Measurements from ENCODE around the gene SLC25A44.

The SLC25A44 gene

GRCh38 chr1:156241311-156241811 lies 47.5 kb downstream of the SLC25A44 start:
- TF ChIP-seq, protein P1, sequence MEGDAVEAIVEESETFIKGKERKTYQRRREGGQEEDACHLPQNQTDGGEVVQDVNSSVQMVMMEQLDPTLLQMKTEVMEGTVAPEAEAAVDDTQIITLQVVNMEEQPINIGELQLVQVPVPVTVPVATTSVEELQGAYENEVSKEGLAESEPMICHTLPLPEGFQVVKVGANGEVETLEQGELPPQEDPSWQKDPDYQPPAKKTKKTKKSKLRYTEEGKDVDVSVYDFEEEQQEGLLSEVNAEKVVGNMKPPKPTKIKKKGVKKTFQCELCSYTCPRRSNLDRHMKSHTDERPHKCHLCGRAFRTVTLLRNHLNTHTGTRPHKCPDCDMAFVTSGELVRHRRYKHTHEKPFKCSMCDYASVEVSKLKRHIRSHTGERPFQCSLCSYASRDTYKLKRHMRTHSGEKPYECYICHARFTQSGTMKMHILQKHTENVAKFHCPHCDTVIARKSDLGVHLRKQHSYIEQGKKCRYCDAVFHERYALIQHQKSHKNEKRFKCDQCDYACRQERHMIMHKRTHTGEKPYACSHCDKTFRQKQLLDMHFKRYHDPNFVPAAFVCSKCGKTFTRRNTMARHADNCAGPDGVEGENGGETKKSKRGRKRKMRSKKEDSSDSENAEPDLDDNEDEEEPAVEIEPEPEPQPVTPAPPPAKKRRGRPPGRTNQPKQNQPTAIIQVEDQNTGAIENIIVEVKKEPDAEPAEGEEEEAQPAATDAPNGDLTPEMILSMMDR (conservative IDR thresholded peaks at IDR 0.05; ENCODE audit: low read depth, low read length): no peak
- no peaks in the 10 kb centered on the region for H3K27me3 ChIP-seq (ENCODE audit: insufficient read depth, low read depth)
- no peaks in the 10 kb centered on the region for H4K20me1 ChIP-seq (ENCODE audit: insufficient read depth)
- H3K27ac ChIP-seq: no peak overlapping the region
- no peak overlapping the region for H2AFZ ChIP-seq (ENCODE audit: low read depth)
- H3K4me3 ChIP-seq (IDR thresholded peaks at IDR 0.05; ENCODE audit: insufficient read depth, low read depth, low read length): no peak overlapping the region
- no peak overlapping the region for H3K9ac ChIP-seq
- no peak overlapping the region for H3K4me2 ChIP-seq
- H3K36me3 ChIP-seq (ENCODE audit: insufficient read depth): no peaks in the 10 kb centered on the region
- H3K4me1 ChIP-seq (ENCODE audit: low read depth, poor library complexity, severe bottlenecking): no peaks in the 10 kb centered on the region
- H3K79me2 ChIP-seq (ENCODE audit: insufficient read depth, low read depth): no peaks in the 10 kb centered on the region

GRCh38 chr1:156241926-156242325 lies 48.0 kb downstream of the SLC25A44 start, which contains the start of gene BGLAP:
Gene BGLAP, plus strand, starts transcription at chr1:156242184. Its CDS starts 48 bp downstream, at chr1:156242232.
- Histone ChIP-seq H3K4me1 (ENCODE audit: low read depth, poor library complexity, severe bottlenecking) (no peaks in the 10 kb centered on the region), H3K36me3 (ENCODE audit: insufficient read depth) (no peaks in the 10 kb centered on the region), H4K20me1 (ENCODE audit: insufficient read depth) (no peaks in the 10 kb centered on the region), H3K9ac (no peak within 1 kb of the TSS), H2AFZ (ENCODE audit: low read depth) (no peak within 1 kb of the TSS), H3K27me3 (ENCODE audit: insufficient read depth, low read depth) (no peaks in the 10 kb centered on the region), H3K4me2 (no peak within 1 kb of the TSS), H3K4me3 (IDR thresholded peaks at IDR 0.05; ENCODE audit: insufficient read depth, low read depth, low read length) (no peak within 1 kb of the TSS), H3K79me2 (ENCODE audit: insufficient read depth, low read depth) (no peaks in the 10 kb centered on the region), H3K27ac (no peak within 1 kb of the TSS)
- TF ChIP-seq, protein P1 (conservative IDR thresholded peaks at IDR 0.05; ENCODE audit: low read depth, low read length): no peak

DNA sequence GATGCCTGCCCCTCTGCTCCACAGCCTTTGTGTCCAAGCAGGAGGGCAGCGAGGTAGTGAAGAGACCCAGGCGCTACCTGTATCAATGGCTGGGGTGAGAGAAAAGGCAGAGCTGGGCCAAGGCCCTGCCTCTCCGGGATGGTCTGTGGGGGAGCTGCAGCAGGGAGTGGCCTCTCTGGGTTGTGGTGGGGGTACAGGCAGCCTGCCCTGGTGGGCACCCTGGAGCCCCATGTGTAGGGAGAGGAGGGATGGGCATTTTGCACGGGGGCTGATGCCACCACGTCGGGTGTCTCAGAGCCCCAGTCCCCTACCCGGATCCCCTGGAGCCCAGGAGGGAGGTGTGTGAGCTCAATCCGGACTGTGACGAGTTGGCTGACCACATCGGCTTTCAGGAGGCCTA lies 48.8 kb downstream of the SLC25A44 start:
- Histone ChIP-seq H3K4me2 (no peak overlapping the region), H3K4me3 (IDR thresholded peaks at IDR 0.05; ENCODE audit: insufficient read depth, low read depth, low read length) (no peak overlapping the region)

GRCh38 chr1:156244126-156244525 lies 50.2 kb downstream of the SLC25A44 start:
- Histone ChIP-seq H3K4me2 (no peak overlapping the region), H3K79me2 (ENCODE audit: insufficient read depth, low read depth) (no peaks in the 10 kb centered on the region), H3K4me3 (IDR thresholded peaks at IDR 0.05; ENCODE audit: insufficient read depth, low read depth, low read length) (no peak overlapping the region), H3K9ac (no peak overlapping the region), H3K4me1 (ENCODE audit: low read depth, poor library complexity, severe bottlenecking) (no peaks in the 10 kb centered on the region), H2AFZ (ENCODE audit: low read depth) (no peak overlapping the region), H4K20me1 (ENCODE audit: insufficient read depth) (no peaks in the 10 kb centered on the region), H3K36me3 (ENCODE audit: insufficient read depth) (no peaks in the 10 kb centered on the region; the same call in 1 of the 2 replicates), H3K27ac (no peak overlapping the region; the same call in 1 of the 2 replicates), H3K27me3 (ENCODE audit: insufficient read depth, low read depth) (no peaks in the 10 kb centered on the region)
- TF ChIP-seq, protein P1 (conservative IDR thresholded peaks at IDR 0.05; ENCODE audit: low read depth, low read length): no peak

More for the DNA sequence above, 48.8 kb downstream of the SLC25A44 start:
- no peaks in the 10 kb centered on the region for H4K20me1 ChIP-seq (ENCODE audit: insufficient read depth)
- H3K27ac ChIP-seq: no peak overlapping the region
- no peaks in the 10 kb centered on the region for H3K27me3 ChIP-seq (ENCODE audit: insufficient read depth, low read depth)
- H3K79me2 ChIP-seq (ENCODE audit: insufficient read depth, low read depth): no peaks in the 10 kb centered on the region
- TF ChIP-seq, protein P1 (conservative IDR thresholded peaks at IDR 0.05; ENCODE audit: low read depth, low read length): no peak
- no peak overlapping the region for H2AFZ ChIP-seq (ENCODE audit: low read depth)
- no peak overlapping the region for H3K9ac ChIP-seq
- no peaks in the 10 kb centered on the region for H3K36me3 ChIP-seq (ENCODE audit: insufficient read depth)
- no peaks in the 10 kb centered on the region for H3K4me1 ChIP-seq (ENCODE audit: low read depth, poor library complexity, severe bottlenecking)

Data from KMS-11 (cell line).